GM12878 (cell line): ENCODE data around the gene MT1H. TPM values are rescaled to one million over a fixed set of nuclear protein-coding genes. Genes with fewer than 3 reads are reported as not detected.

ENCODE experiments used
- ATAC-seq: fragments of 200-7000 bp; cut with Tn5 transposase; 3 replicates; pipeline ENCODE4 v1.9.1; 2020; ENCODE audit warnings: mild to moderate bottlenecking, moderate library complexity
- BruUV-seq: library from RNA; stranded (reverse); fragments of 400-500 nt; replicated peaks from 2 replicates; lab custom pipeline; 2021; lab: Mats Ljungman, UMichigan
- CTCF ChIA-PET: fragments of 300-600 bp; sonication (Branson Sonifier 250); formaldehyde crosslinking; extraction: SDS; loops from one replicate; lab custom pipeline; 2021; ENCODE audit warnings: inconsistent platforms; lab: Yijun Ruan, JAX
- POLR2A ChIA-PET: fragments of 350-600 bp; formaldehyde crosslinking; extraction: SDS; loops from one replicate; lab custom pipeline; 2021; ENCODE audit warnings: inconsistent platforms; lab: Charles Lee
- RAD21 ChIA-PET: fragments of 300-600 bp; sonication (Branson Sonifier 250); formaldehyde crosslinking; loops from one replicate; lab custom pipeline; 2023; ENCODE audit warnings: antibody characterized with exemption; ENCODE audit not compliant: unreplicated experiment; lab: Charles Lee
- SMC1A ChIA-PET: fragments of 300-600 bp; sonication (Branson Sonifier 250); formaldehyde crosslinking; loops from one replicate; lab custom pipeline; 2023; ENCODE audit not compliant: unreplicated experiment, uncharacterized antibody; lab: Charles Lee
- DNase-seq: peaks from one replicate; pipeline ENCODE4 v3.0.0-alpha.2; 2011; ENCODE audit warnings: low read depth, low spot score
- FAIRE-seq: peaks from 3 replicates; lab custom pipeline; 2011; peaks lifted over from hg19 to GRCh38; lab: Jason Lieb, UNC
- H2AFZ ChIP-seq: 2 replicates; pipeline ENCODE4 v1.6.0; 2011; ENCODE audit warnings: low read depth, low read length, control low read depth; ENCODE audit not compliant: control insufficient read depth
- H3K27ac ChIP-seq: 2 replicates; pipeline ENCODE4 v1.5.1; 2011; ENCODE audit warnings: control low read depth; ENCODE audit not compliant: control insufficient read depth, insufficient read depth
- H3K27me3 ChIP-seq, 2 experiments: replicated peaks in 1 of 2; 2 replicates each; pipeline versions ENCODE4 v1.6.0 to v1.6.1; 2011; ENCODE audit warnings: low read length in 1 of 2; ENCODE audit not compliant: control insufficient read depth in 2 of 2, insufficient read depth in 2 of 2
- H3K36me3 ChIP-seq, 2 experiments: 2 replicates each; pipeline ENCODE4 v1.5.1; 2011; ENCODE audit warnings: low read length in 1 of 2; ENCODE audit not compliant: control insufficient read depth in 2 of 2, insufficient read depth in 2 of 2
- H3K4me1 ChIP-seq: 2 replicates; pipeline ENCODE4 v1.6.1; 2011; ENCODE audit warnings: mild to moderate bottlenecking, low read length, moderate library complexity, mixed read lengths; ENCODE audit not compliant: control insufficient read depth, insufficient read depth
- H3K4me2 ChIP-seq: 2 replicates; pipeline ENCODE4 v1.6.0; 2011; ENCODE audit warnings: control low read depth; ENCODE audit not compliant: control insufficient read depth, insufficient read depth
- H3K4me3 ChIP-seq: fragments of 200-600 bp; sonication (generic); 2 replicates; pipeline ENCODE4 v1.5.1; 2016
- H3K79me2 ChIP-seq: 2 replicates; pipeline ENCODE4 v1.6.0; 2011; ENCODE audit warnings: low read length; ENCODE audit not compliant: control insufficient read depth, insufficient read depth
- H3K9ac ChIP-seq: 2 replicates; pipeline ENCODE4 v1.8.0; 2011; ENCODE audit warnings: low read length, control low read depth, mixed read lengths; ENCODE audit not compliant: control insufficient read depth, insufficient read depth
- H3K9me3 ChIP-seq: replicated peaks from 3 replicates; pipeline ENCODE4 v1.5.1; 2011; ENCODE audit warnings: mild to moderate bottlenecking, low read length; ENCODE audit not compliant: control insufficient read depth, insufficient read depth
- H4K20me1 ChIP-seq: 2 replicates; pipeline ENCODE4 v1.6.0; 2011; ENCODE audit not compliant: control insufficient read depth, insufficient read depth
- CUX1 ChIP-seq: IDR thresholded peaks from 2 replicates; pipeline ENCODE4 v1.6.1; 2012; ENCODE audit warnings: improper control_type of control experiment, low read depth, low read length; ENCODE audit not compliant: insufficient replicate concordance
- SIN3A ChIP-seq: IDR thresholded peaks from 2 replicates; pipeline ENCODE4 v1.6.1; 2012; ENCODE audit warnings: low read depth, low read length, improper control_type of control experiment
- WGBS: methylation state at CpG from one replicate; pipeline ENCODE4 v1.1.6; 2016; ENCODE audit warnings: low lambda C conversion rate; ENCODE audit not compliant: insufficient replicate concordance, insufficient coverage; ENCODE audit errors: missing lambda C conversion rate; 5-methylcytosine and 5-hydroxymethylcytosine counted together
- in situ Hi-C: fragments of 300-500 bp; cut with MboI; formaldehyde crosslinking; loops from 9 replicates; pipeline ENCODE4 v1.14.3; 2018; ENCODE audit warnings: mixed read lengths
- intact Hi-C: fragments of 100-400 bp; cut with micrococcal nuclease; formaldehyde crosslinking; loops from one replicate; pipeline ENCODE4 v1.14.2; 2022; ENCODE audit not compliant: unreplicated experiment
- polyA plus RNA-seq, 11 experiments: library from polyadenylated mRNA; depleted of rRNA in 4 of 11; unstranded in 6 of 11; stranded (reverse) in 5 of 11; fragments of >200 nt; fragmentation: Nextera tagmentation in 4 of 11; fragmentation: Illumina TruSeq in 1 of 11; extraction: Ambion mirVana in 4 of 11; extraction: Trizol in 1 of 11; gene quantifications; 1 replicate in 1 of 11; 2 replicates in 10 of 11; pipeline versions ENCODE4 v1.2.1 to v1.2.3, GENCODE V29; 2011 to 2016; ENCODE audit warnings: inconsistent platforms in 2 of 11, missing spikeins in 2 of 11, low read depth in 1 of 11
- total RNA-seq, 4 experiments: library from RNA; depleted of rRNA in 3 of 4; stranded (reverse); fragments of >200 nt in 3 of 4; fragmentation: Illumina TruSeq in 1 of 4; extraction: Trizol in 1 of 4; gene quantifications; 2 replicates each; pipeline versions ENCODE4 v1.2.1 to v1.2.3, GENCODE V29; 2013 to 2021

Gene MT1H
- total and polyA plus RNA-seq, 10 of the 15 experiments (the other 5 are each of a cell fraction or from before 2014, with no cell fraction given): 0.40 to 6.0 (median 1.1) TPM; not detected in 2

- Histone ChIP-seq H4K20me1 (no peaks in the 10 kb centered on the region), H3K4me2 (no peak overlapping the region), H3K4me1 (no peaks in the 10 kb centered on the region), H3K9me3 (no peaks in the 10 kb centered on the region), H3K36me3 (no peaks in the 10 kb centered on the region), H3K9ac (no peak overlapping the region), H3K27ac (no peak overlapping the region), H2AFZ (no peak overlapping the region), H3K79me2 (no peaks in the 10 kb centered on the region), H3K4me3 (no peak overlapping the region), H3K27me3 (peaks cover 18 to 27% of the 10 kb centered on the region in 2 experiments)
- DNase-seq (no peak), ATAC-seq (no peak), FAIRE-seq (no peak)
- in situ Hi-C loops: no loop called here
- no peak for TF ChIP-seq SIN3A
- TF ChIP-seq CUX1: no peak
- RAD21 ChIA-PET: no interaction called here
- SMC1A ChIA-PET: interaction anchor here (1.3 kb wide), 1 partner anchor 58 kb away, joined by 3 read pairs; no protein-coding TSS in a partner anchor
- 27% methylated on average over 36 of the region's 48 CpGs for WGBS
- POLR2A ChIA-PET: no interaction called here
- CTCF ChIA-PET: no interaction called here
- BruUV-seq: no TSS peak
- intact Hi-C loops: no loop called here
These were observed 7.0 kb upstream of the MT1H start for GRCh38 chr16:56662357-56663354.
